Neural progenitor cell (in vitro differentiated cells): ENCODE measurements around the gene ADISSP. TPM values are rescaled to one million over a fixed set of nuclear protein-coding genes. Genes with fewer than 3 reads are reported as not detected.

ENCODE experiments used
- DNase-seq: peaks from one replicate; pipeline ENCODE4 v3.0.0-alpha.2; 2016; ENCODE audit warnings: low spot score
- H2AFZ ChIP-seq: fragments of 200-600 bp; sonication (generic); replicated peaks from 2 replicates; pipeline ENCODE4 v1.6.1; 2016; ENCODE audit warnings: antibody characterized with exemption
- H3F3A ChIP-seq: fragments of 200-600 bp; sonication (generic); 2 replicates; pipeline ENCODE4 v1.6.1; 2016; ENCODE audit warnings: antibody characterized with exemption, low read depth
- H3K27ac ChIP-seq: fragments of 200-600 bp; sonication (generic); 2 replicates; pipeline ENCODE4 v1.5.1; 2016; ENCODE audit warnings: mild to moderate bottlenecking
- H3K27me3 ChIP-seq: fragments of 200-600 bp; sonication (generic); 2 replicates; pipeline ENCODE4 v1.6.1; 2016; ENCODE audit warnings: mild to moderate bottlenecking, moderate library complexity
- H3K36me3 ChIP-seq: fragments of 200-600 bp; sonication (generic); 2 replicates; pipeline ENCODE4 v1.5.1; 2016
- H3K4me1 ChIP-seq: fragments of 200-600 bp; sonication (generic); 2 replicates; pipeline ENCODE4 v1.6.1; 2016; ENCODE audit warnings: mixed run types
- H3K4me2 ChIP-seq: fragments of 200-600 bp; sonication (generic); 2 replicates; pipeline ENCODE4 v1.6.1; 2016
- H3K4me3 ChIP-seq: fragments of 200-600 bp; sonication (generic); 2 replicates; pipeline ENCODE4 v1.5.1; 2016
- H3K79me2 ChIP-seq: fragments of 200-600 bp; sonication (generic); 2 replicates; pipeline ENCODE4 v1.6.1; 2016; ENCODE audit warnings: low read depth
- H3K9ac ChIP-seq: fragments of 200-600 bp; sonication (generic); 2 replicates; pipeline ENCODE4 v1.6.1; 2016
- H3K9me3 ChIP-seq: fragments of 200-600 bp; sonication (generic); 2 replicates; pipeline ENCODE4 v1.5.1; 2016; ENCODE audit warnings: low read depth
- H4K20me1 ChIP-seq: fragments of 200-600 bp; sonication (generic); 2 replicates; pipeline ENCODE4 v1.6.1; 2016; ENCODE audit warnings: low read depth
- H3K27ac Mint-ChIP-seq: 3 replicates; pipeline ENCODE4 v1.8.0; 2021; ENCODE audit warnings: mixed read lengths
- H3K27me3 Mint-ChIP-seq: 2 replicates; pipeline ENCODE4 v1.8.0; 2022; ENCODE audit warnings: low read depth, mild to moderate bottlenecking, inconsistent platforms, moderate library complexity, mixed read lengths; ENCODE audit not compliant: insufficient read depth
- H3K36me3 Mint-ChIP-seq: 3 replicates; pipeline ENCODE4 v1.8.0; 2021; ENCODE audit warnings: mixed read lengths
- H3K4me1 Mint-ChIP-seq: 3 replicates; pipeline ENCODE4 v1.8.0; 2021; ENCODE audit warnings: mixed read lengths
- H3K4me3 Mint-ChIP-seq: 3 replicates; pipeline ENCODE4 v1.8.0; 2021; ENCODE audit warnings: mild to moderate bottlenecking, moderate library complexity, mixed read lengths
- H3K9me3 Mint-ChIP-seq: 3 replicates; pipeline ENCODE4 v1.8.0; 2020; ENCODE audit warnings: mixed read lengths
- EZH2 ChIP-seq: fragments of 200-600 bp; sonication (generic); IDR thresholded peaks from 2 replicates; pipeline ENCODE4 v1.6.1; 2017; ENCODE audit warnings: antibody characterized with exemption, mild to moderate bottlenecking, moderate library complexity
- EZH2phosphoT487 ChIP-seq: fragments of 200-600 bp; sonication (generic); IDR thresholded peaks from 2 replicates; pipeline ENCODE4 v1.6.1; 2017; ENCODE audit warnings: antibody characterized with exemption
- total RNA-seq: library from RNA; depleted of rRNA; stranded (reverse); fragments of >200 nt; gene quantifications from 2 replicates; pipeline ENCODE4 v1.2.3, GENCODE V29; 2015; ENCODE audit warnings: low replicate concordance
- TF ChIP-seq, protein P1 (sequence below): fragments of 200-600 bp; sonication (generic); IDR thresholded peaks from 2 replicates; pipeline ENCODE4 v1.5.1; 2017; ENCODE audit warnings: antibody characterized with exemption, mild to moderate bottlenecking

The ADISSP gene
- total RNA-seq, 1 donor from 2014 or later, result 17.6 TPM

DNA sequence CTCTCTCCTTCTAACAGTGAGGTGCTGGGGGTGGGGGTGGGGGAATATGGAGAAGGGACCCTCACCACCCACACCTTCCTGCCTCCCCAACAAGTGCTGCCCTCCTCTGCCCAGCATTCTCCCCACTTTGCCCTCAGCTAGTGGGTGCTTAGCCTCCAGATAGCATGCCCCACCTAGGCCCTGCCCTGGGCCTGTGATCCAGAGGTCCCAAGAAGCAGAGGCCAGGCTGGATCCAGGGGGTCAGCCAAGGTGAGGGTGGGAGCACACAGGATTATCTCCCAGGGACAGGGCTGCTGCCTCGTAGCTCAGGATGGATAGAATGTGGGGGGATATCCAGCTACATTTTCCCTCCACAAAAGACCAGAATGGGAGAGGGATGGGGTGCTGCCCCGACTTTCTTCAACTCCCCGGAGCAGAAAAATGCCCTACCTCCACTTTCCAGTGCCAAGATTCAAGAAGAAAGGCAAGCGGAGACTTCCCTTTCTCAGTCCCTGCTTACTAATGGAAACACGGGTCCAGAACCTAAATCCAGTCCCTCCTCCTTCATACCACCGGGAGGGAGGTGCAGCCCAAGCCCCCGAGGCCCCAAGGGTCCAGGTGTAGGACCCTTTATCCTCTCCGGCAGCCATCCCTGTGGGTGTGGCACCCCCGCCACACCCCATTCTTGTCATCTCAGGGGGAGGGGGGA lies 987 bp downstream of the ADISSP start:
- no peaks in the 10 kb centered on the region for H3K36me3 ChIP-seq
- H3K27me3 ChIP-seq, result peaks cover 18% of the 10 kb centered on the region
- peak overlapping the region; percentile 98 for H3K4me2 ChIP-seq
- no peaks in the 10 kb centered on the region for H3K9me3 ChIP-seq
- Mint-ChIP-seq H3K27ac (no peak overlapping the region), H3K9me3 (no peaks in the 10 kb centered on the region), H3K4me1 (peaks cover 31% of the 10 kb centered on the region), H3K27me3 (peaks cover 13% of the 10 kb centered on the region), H3K4me3 (peak overlapping the region; percentile 91), H3K36me3 (peaks cover 4% of the 10 kb centered on the region)
- peaks cover 18% of the 10 kb centered on the region for H3K4me1 ChIP-seq
- TF ChIP-seq EZH2 (no peak), EZH2phosphoT487 (no peak)
- TF ChIP-seq, protein P1, sequence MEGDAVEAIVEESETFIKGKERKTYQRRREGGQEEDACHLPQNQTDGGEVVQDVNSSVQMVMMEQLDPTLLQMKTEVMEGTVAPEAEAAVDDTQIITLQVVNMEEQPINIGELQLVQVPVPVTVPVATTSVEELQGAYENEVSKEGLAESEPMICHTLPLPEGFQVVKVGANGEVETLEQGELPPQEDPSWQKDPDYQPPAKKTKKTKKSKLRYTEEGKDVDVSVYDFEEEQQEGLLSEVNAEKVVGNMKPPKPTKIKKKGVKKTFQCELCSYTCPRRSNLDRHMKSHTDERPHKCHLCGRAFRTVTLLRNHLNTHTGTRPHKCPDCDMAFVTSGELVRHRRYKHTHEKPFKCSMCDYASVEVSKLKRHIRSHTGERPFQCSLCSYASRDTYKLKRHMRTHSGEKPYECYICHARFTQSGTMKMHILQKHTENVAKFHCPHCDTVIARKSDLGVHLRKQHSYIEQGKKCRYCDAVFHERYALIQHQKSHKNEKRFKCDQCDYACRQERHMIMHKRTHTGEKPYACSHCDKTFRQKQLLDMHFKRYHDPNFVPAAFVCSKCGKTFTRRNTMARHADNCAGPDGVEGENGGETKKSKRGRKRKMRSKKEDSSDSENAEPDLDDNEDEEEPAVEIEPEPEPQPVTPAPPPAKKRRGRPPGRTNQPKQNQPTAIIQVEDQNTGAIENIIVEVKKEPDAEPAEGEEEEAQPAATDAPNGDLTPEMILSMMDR, result no peak
- peak overlapping the region; percentile 68 for H3K4me3 ChIP-seq
- peaks cover 5% of the 10 kb centered on the region for H3K79me2 ChIP-seq
- peak; percentile 14 for DNase-seq
- peaks cover 6% of the 10 kb centered on the region for H4K20me1 ChIP-seq
- H3K27ac ChIP-seq, result no peak overlapping the region
- H2AFZ ChIP-seq, result no peak overlapping the region
- peak overlapping the region; percentile 43 for H3K9ac ChIP-seq
- peaks cover 21% of the 10 kb centered on the region for H3F3A ChIP-seq

DNA sequence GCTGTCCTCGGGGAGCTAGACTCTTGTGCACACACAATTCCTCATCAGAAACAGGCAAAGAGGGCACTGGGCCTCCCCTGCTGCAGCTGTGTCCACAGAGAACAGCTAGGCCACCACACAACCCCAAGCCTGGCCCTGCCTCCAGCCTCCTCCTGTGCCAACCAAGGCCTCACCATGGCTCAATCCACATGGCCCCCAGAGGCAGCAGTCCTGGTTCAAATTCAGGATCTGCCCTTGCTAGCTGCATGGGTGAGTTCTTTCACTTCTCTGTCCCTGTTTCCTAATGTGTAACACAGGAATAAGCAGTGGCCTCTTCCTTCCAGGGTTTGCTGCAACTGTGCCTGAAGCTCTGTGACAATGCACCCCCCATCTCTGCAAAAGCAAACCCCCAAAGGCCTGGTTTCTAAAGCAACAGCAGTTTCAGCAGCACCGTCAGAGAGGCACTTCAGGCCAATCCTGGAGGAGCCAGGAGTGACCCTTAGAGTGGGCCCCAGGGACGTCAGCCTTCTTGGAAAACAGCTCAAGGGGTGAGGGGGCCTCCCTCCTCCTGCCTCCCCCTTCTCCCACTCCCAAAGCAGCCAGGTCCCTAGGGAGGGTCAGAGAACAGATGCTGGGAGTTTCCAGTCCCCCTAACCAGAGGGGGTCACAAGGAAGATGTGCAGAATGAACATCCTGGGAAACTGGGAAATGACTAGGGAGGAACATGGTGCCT lies 2.2 kb downstream of the ADISSP start:
- H3F3A ChIP-seq, result peaks cover 32% of the 10 kb centered on the region
- H3K9me3 ChIP-seq, result no peaks in the 10 kb centered on the region
- TF ChIP-seq EZH2phosphoT487 (no peak), EZH2 (no peak)
- TF ChIP-seq, protein P1, result no peak
- H3K4me1 ChIP-seq, result peaks cover 30% of the 10 kb centered on the region
- no peak overlapping the region for H3K27ac Mint-ChIP-seq
- peak overlapping the region; percentile 91 for H3K4me3 Mint-ChIP-seq
- no peak overlapping the region for H3K9ac ChIP-seq
- peaks cover 5% of the 10 kb centered on the region for H3K79me2 ChIP-seq
- H3K4me1 Mint-ChIP-seq, result peaks cover 31% of the 10 kb centered on the region
- no peak for DNase-seq
- H3K36me3 Mint-ChIP-seq, result peaks cover 4% of the 10 kb centered on the region
- no peak overlapping the region for H3K4me2 ChIP-seq
- H2AFZ ChIP-seq, result no peak overlapping the region
- H3K27ac ChIP-seq, result no peak overlapping the region
- peaks cover 14% of the 10 kb centered on the region for H3K27me3 ChIP-seq
- peaks cover 6% of the 10 kb centered on the region for H4K20me1 ChIP-seq
- peaks cover 13% of the 10 kb centered on the region for H3K27me3 Mint-ChIP-seq
- no peaks in the 10 kb centered on the region for H3K9me3 Mint-ChIP-seq
- no peak overlapping the region for H3K4me3 ChIP-seq
- H3K36me3 ChIP-seq, result no peaks in the 10 kb centered on the region

DNA sequence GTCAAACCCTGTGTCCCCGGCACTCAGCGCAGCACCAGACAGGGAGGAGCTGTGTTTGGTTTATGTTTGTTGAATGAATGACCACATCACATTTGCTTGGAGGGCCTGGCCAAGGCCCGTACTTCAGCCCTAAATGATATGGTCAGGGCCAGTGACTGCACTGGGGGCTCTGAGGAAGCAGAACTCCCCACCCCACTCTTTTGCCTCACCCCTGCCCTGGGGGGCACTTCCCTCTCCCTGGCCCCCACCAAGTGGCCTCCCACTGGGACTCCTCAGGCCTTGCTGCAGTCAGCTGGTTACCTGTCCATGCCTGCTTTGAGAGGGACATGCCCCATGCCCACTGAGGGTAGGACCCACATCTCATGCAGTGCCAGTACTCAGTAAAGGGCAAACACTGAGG lies 2.9 kb downstream of the ADISSP start:
- H3K9me3 Mint-ChIP-seq, result no peaks in the 10 kb centered on the region
- Histone ChIP-seq H3K9ac (no peak overlapping the region), H3K27me3 (peaks cover 14% of the 10 kb centered on the region), H4K20me1 (peaks cover 6% of the 10 kb centered on the region), H2AFZ (no peak overlapping the region), H3K9me3 (no peaks in the 10 kb centered on the region), H3K4me3 (no peak overlapping the region), H3K79me2 (peaks cover 5% of the 10 kb centered on the region), H3K27ac (no peak overlapping the region), H3K36me3 (no peaks in the 10 kb centered on the region), H3K4me1 (peaks cover 37% of the 10 kb centered on the region), H3F3A (peaks cover 32% of the 10 kb centered on the region), H3K4me2 (no peak overlapping the region)
- no peak overlapping the region for H3K4me3 Mint-ChIP-seq
- no peak overlapping the region for H3K27ac Mint-ChIP-seq
- H3K4me1 Mint-ChIP-seq, result peaks cover 31% of the 10 kb centered on the region
- H3K27me3 Mint-ChIP-seq, result peaks cover 13% of the 10 kb centered on the region
- DNase-seq, result no peak
- TF ChIP-seq EZH2 (no peak), EZH2phosphoT487 (no peak)
- TF ChIP-seq, protein P1, result no peak
- peaks cover 6% of the 10 kb centered on the region for H3K36me3 Mint-ChIP-seq
